Upper lobe of right lung (tissue), 1 donor: ENCODE measurements around the gene ZCCHC14. TPM values are rescaled to one million over a fixed set of nuclear protein-coding genes. Genes with fewer than 3 reads are reported as not detected.

Experiments
- ATAC-seq: fragments of 200-7000 bp; cut with Tn5 transposase; one replicate; pipeline ENCODE4 v1.9.1; 2020; ENCODE audit warnings: mild to moderate bottlenecking, moderate library complexity
- DNase-seq: peaks from one replicate; pipeline ENCODE4 v3.0.0-alpha.2; 2020
- H3K27ac ChIP-seq: fragments of 200-600 bp; one replicate; pipeline ENCODE4 v1.8.0; 2022
- H3K27me3 ChIP-seq: fragments of 200-600 bp; one replicate; pipeline ENCODE4 v1.8.0; 2022; ENCODE audit warnings: mild to moderate bottlenecking
- H3K36me3 ChIP-seq: fragments of 200-600 bp; one replicate; pipeline ENCODE4 v1.8.0; 2022
- H3K4me1 ChIP-seq: fragments of 200-600 bp; one replicate; pipeline ENCODE4 v1.8.0; 2022
- H3K4me3 ChIP-seq: fragments of 200-600 bp; one replicate; pipeline ENCODE4 v1.8.0; 2022; ENCODE audit warnings: mild to moderate bottlenecking
- H3K9me3 ChIP-seq: fragments of 200-600 bp; one replicate; pipeline ENCODE4 v1.8.0; 2022
- CTCF ChIP-seq: fragments of 200-600 bp; IDR thresholded peaks from one replicate; pipeline ENCODE4 v1.8.0; 2022; ENCODE audit warnings: antibody characterized with exemption
- intact Hi-C: fragments of 100-400 bp; cut with DNase I; formaldehyde crosslinking; loops from one replicate; pipeline ENCODE4 v1.11.0; 2022
- total RNA-seq: library from RNA; stranded (reverse); fragmentation: NEBNext Ultra II Directional; extraction: Animal tissue kit (Norgen Biotek cat#: 25700); gene quantifications from one replicate; pipeline ENCODE4 v1.2.1, GENCODE V29; 2021
- donor health status: DM: no; HTN: yes; CAD: no; lungs with severe emphysema.

The ZCCHC14 gene
- total RNA-seq, 1 donor from 2014 or later, result 27.2 TPM

DNA sequence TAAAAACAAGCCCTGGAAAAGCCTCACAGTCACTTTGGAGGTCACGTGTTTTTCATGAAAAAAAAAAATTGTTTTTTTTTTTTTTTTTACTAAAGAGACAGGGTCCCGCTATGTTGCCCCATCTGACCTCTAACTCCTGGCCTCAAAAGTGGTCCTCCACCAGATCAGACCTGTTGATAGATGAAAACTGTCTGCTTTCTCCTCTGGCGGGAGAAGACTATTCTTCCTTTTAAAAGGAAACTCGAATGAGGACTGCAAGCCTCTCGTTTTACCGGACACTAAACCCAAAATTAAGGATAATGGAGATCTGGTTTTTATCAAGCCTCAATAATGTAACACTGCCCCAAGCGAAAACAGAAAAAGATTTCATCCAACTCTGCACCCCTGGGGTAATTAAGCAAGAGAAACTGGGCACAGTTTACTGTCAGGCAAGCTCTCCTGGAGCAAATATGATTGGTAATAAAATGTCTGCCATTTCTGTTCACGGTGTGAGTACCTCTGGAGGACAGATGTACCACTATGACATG lies 25.8 kb downstream of the ZCCHC14 start:
- TF ChIP-seq CTCF, result no peak
- Histone ChIP-seq H3K9me3 (no peaks in the 10 kb centered on the region), H3K4me3 (no peak overlapping the region), H3K4me1 (peaks cover 52% of the 10 kb centered on the region), H3K27me3 (no peaks in the 10 kb centered on the region), H3K27ac (no peak overlapping the region), H3K36me3 (no peaks in the 10 kb centered on the region)
- DNase-seq, result no peak
- no peak for ATAC-seq
- intact Hi-C loops, result no loop called here

DNA sequence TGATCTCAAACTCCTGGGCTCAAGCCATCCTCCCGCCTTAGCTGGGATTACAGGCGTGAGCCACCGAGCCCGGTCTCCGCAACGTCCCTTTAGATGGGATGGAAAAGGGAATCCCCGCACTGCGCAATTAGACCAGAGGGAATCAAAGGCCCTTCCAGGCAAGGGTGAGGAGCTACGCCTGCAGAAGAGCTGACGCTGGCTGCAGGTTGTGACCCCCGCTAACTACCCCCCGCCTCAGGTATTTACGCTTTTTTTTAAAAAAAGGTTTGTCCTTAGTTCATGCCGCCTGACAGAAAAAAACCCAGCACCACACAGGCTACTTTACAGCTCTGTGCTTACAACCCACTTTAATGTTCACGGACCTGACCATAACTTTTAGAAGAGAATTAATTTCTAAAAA lies 26.9 kb downstream of the ZCCHC14 start:
- Histone ChIP-seq H3K9me3 (no peaks in the 10 kb centered on the region), H3K36me3 (no peaks in the 10 kb centered on the region), H3K4me1 (peaks cover 57% of the 10 kb centered on the region), H3K27me3 (no peaks in the 10 kb centered on the region), H3K4me3 (no peak overlapping the region), H3K27ac (peak overlapping the region; percentile 94)
- no peak for DNase-seq
- ATAC-seq, result no peak
- no peak for TF ChIP-seq CTCF
- intact Hi-C loops, result no loop called here

GRCh38 chr16:87465306-87465705 lies 27.5 kb downstream of the ZCCHC14 start:
- peak overlapping the region; percentile 94 for H3K27ac ChIP-seq

DNA sequence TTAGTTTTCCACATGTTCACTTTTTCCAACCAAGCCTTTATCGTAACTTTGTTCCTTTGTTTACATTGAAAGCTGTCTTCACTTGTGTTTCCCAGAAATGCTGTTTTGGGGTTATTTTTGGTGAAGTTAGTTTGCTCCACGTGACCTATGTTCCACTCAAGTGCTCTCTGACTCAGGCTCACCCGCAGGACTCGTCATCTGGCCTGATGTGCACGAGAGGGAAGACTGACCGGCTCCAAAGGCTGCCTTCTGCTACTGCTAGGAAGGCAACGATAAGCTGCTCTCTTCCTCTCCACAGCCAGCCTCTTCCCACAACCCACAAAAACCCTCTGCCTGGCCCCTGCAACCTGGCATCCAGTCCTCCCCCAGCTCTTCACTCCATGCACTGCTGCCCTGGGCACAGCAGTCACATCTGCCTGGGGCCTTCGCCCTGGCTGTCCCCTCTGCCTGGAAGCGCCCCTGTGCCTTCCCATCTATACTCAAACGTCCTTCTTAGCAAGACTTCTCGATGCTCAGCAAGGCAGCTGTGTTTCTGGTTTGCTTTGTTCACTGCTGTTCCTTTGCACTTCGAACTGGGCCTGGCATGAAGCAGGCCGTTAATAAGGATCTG lies 28.0 kb downstream of the ZCCHC14 start:
- Histone ChIP-seq H3K4me1 (peaks cover 57% of the 10 kb centered on the region), H3K27me3 (no peaks in the 10 kb centered on the region), H3K27ac (peak overlapping the region; percentile 94), H3K4me3 (peak overlapping the region; percentile 33), H3K36me3 (peaks cover 3% of the 10 kb centered on the region), H3K9me3 (no peaks in the 10 kb centered on the region)
- peak; percentile 72 for ATAC-seq
- intact Hi-C loops, result no loop called here
- DNase-seq, result peak; percentile 83
- no peak for TF ChIP-seq CTCF

More at GRCh38 chr16:87465306-87465705, 27.5 kb downstream of the ZCCHC14 start:
- intact Hi-C loops, result no loop called here
- TF ChIP-seq CTCF, result no peak
- no peaks in the 10 kb centered on the region for H3K9me3 ChIP-seq
- H3K4me3 ChIP-seq, result peak overlapping the region; percentile 33
- H3K27me3 ChIP-seq, result no peaks in the 10 kb centered on the region
- no peaks in the 10 kb centered on the region for H3K36me3 ChIP-seq
- peak; percentile 81 for ATAC-seq
- H3K4me1 ChIP-seq, result peaks cover 57% of the 10 kb centered on the region
- DNase-seq, result peak; percentile 91

- Histone ChIP-seq H3K4me3 (peak overlapping the region; percentile 33), H3K4me1 (peaks cover 57% of the 10 kb centered on the region), H3K36me3 (peaks cover 11% of the 10 kb centered on the region), H3K9me3 (no peaks in the 10 kb centered on the region), H3K27me3 (no peaks in the 10 kb centered on the region), H3K27ac (peak overlapping the region; percentile 94)
- intact Hi-C loops, result no loop called here
- no peak for TF ChIP-seq CTCF
- DNase-seq, result no peak
- ATAC-seq, result peak; percentile 56
These were observed 28.8 kb downstream of the ZCCHC14 start for GRCh38 chr16:87463722-87464690.
